Panc1 (cell line): ENCODE measurements around the gene MAD1L1.

Experiments
- POLR2AphosphoS5 ChIP-seq: IDR thresholded peaks from 2 replicates; pipeline ENCODE4 v1.6.1; 2012; ENCODE audit warnings: mild to moderate bottlenecking, low read depth, low read length, moderate library complexity
- SIN3A ChIP-seq: IDR thresholded peaks from 2 replicates; pipeline ENCODE4 v1.6.1; 2012; ENCODE audit warnings: low read depth, mild to moderate bottlenecking, low read length, moderate library complexity, borderline replicate concordance; ENCODE audit not compliant: insufficient read depth
- TF ChIP-seq, protein P1 (sequence below): fragments of 450-650 bp; IDR thresholded peaks from 2 replicates; pipeline ENCODE4 v1.5.1; 2017; ENCODE audit warnings: mild to moderate bottlenecking
- TF ChIP-seq, protein P2 (sequence below), 2 experiments: IDR thresholded peaks; 2 replicates each; pipeline ENCODE4 v1.6.1; 2011 to 2012; ENCODE audit warnings: low read depth in 2 of 2, control low read depth in 1 of 2, low read length in 1 of 2, mild to moderate bottlenecking in 1 of 2, moderate library complexity in 1 of 2; ENCODE audit not compliant: insufficient read depth in 1 of 2

GRCh38 chr7:2106924-2107323 is 125.8 kb downstream of the MAD1L1 start:
- TF ChIP-seq, protein P1, sequence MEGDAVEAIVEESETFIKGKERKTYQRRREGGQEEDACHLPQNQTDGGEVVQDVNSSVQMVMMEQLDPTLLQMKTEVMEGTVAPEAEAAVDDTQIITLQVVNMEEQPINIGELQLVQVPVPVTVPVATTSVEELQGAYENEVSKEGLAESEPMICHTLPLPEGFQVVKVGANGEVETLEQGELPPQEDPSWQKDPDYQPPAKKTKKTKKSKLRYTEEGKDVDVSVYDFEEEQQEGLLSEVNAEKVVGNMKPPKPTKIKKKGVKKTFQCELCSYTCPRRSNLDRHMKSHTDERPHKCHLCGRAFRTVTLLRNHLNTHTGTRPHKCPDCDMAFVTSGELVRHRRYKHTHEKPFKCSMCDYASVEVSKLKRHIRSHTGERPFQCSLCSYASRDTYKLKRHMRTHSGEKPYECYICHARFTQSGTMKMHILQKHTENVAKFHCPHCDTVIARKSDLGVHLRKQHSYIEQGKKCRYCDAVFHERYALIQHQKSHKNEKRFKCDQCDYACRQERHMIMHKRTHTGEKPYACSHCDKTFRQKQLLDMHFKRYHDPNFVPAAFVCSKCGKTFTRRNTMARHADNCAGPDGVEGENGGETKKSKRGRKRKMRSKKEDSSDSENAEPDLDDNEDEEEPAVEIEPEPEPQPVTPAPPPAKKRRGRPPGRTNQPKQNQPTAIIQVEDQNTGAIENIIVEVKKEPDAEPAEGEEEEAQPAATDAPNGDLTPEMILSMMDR: no peak
- TF ChIP-seq, protein P2, sequence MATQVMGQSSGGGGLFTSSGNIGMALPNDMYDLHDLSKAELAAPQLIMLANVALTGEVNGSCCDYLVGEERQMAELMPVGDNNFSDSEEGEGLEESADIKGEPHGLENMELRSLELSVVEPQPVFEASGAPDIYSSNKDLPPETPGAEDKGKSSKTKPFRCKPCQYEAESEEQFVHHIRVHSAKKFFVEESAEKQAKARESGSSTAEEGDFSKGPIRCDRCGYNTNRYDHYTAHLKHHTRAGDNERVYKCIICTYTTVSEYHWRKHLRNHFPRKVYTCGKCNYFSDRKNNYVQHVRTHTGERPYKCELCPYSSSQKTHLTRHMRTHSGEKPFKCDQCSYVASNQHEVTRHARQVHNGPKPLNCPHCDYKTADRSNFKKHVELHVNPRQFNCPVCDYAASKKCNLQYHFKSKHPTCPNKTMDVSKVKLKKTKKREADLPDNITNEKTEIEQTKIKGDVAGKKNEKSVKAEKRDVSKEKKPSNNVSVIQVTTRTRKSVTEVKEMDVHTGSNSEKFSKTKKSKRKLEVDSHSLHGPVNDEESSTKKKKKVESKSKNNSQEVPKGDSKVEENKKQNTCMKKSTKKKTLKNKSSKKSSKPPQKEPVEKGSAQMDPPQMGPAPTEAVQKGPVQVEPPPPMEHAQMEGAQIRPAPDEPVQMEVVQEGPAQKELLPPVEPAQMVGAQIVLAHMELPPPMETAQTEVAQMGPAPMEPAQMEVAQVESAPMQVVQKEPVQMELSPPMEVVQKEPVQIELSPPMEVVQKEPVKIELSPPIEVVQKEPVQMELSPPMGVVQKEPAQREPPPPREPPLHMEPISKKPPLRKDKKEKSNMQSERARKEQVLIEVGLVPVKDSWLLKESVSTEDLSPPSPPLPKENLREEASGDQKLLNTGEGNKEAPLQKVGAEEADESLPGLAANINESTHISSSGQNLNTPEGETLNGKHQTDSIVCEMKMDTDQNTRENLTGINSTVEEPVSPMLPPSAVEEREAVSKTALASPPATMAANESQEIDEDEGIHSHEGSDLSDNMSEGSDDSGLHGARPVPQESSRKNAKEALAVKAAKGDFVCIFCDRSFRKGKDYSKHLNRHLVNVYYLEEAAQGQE (IDR thresholded peaks at IDR 0.05; ENCODE audit: insufficient read depth in 1 of 2, low read depth in 2 of 2, low read length in 1 of 2): no peak
- no peak for TF ChIP-seq SIN3A
- no peak for TF ChIP-seq POLR2AphosphoS5
